HepG2 (cell line): ENCODE data around the gene PET100. TPM values are rescaled to one million over a fixed set of nuclear protein-coding genes. Genes with fewer than 3 reads are reported as not detected.

ENCODE experiments used
- AGO1 ChIP-seq: fragments of 200-400 bp; formaldehyde crosslinking; IDR thresholded peaks from 2 replicates; pipeline ENCODE4 v1.6.1; 2017; ENCODE audit warnings: mild to moderate bottlenecking, low read depth, low read length, moderate library complexity; ENCODE audit not compliant: poor library complexity, severe bottlenecking
- AKNA ChIP-seq: sonication (generic); formaldehyde crosslinking; IDR thresholded peaks from 2 replicates; pipeline ENCODE4 v1.4.0; 2020; ENCODE audit warnings: missing genetic modification reagents, borderline replicate concordance
- ATM ChIP-seq: fragments of 450-650 bp; IDR thresholded peaks from 2 replicates; pipeline ENCODE4 v1.7.1; 2017; ENCODE audit warnings: mild to moderate bottlenecking, borderline replicate concordance
- CAMTA2 ChIP-seq: sonication (generic); formaldehyde crosslinking; IDR thresholded peaks from 2 replicates; pipeline ENCODE4 v1.4.0; 2020; ENCODE audit warnings: mild to moderate bottlenecking, missing genetic modification reagents, borderline replicate concordance
- HNF4G ChIP-seq, 2 experiments: sonication (generic) in 1 of 2; formaldehyde crosslinking in 1 of 2; IDR thresholded peaks; 2 replicates each; pipeline versions ENCODE4 v1.4.0 to v1.6.1; 2011 to 2020; ENCODE audit warnings: borderline replicate concordance in 2 of 2, low read depth in 2 of 2, mild to moderate bottlenecking in 2 of 2, low read length in 1 of 2, missing genetic modification reagents in 1 of 2, moderate library complexity in 1 of 2
- LCORL ChIP-seq, 2 experiments: fragments of 450-650 bp in 1 of 2; sonication (generic) in 1 of 2; formaldehyde crosslinking in 1 of 2; IDR thresholded peaks; 2 replicates each; pipeline versions ENCODE4 v1.5.0 to v1.6.1; 2017 to 2020; ENCODE audit warnings: antibody characterized with exemption in 1 of 2, missing genetic modification reagents in 1 of 2
- MAF1 ChIP-seq: sonication (generic); formaldehyde crosslinking; IDR thresholded peaks from 2 replicates; pipeline ENCODE4 v1.5.0; 2020; ENCODE audit warnings: missing genetic modification reagents, borderline replicate concordance
- NRL ChIP-seq: sonication (generic); formaldehyde crosslinking; IDR thresholded peaks from 2 replicates; pipeline ENCODE4 v1.5.0; 2020; ENCODE audit warnings: missing genetic modification reagents, mild to moderate bottlenecking, moderate library complexity, borderline replicate concordance
- POGZ ChIP-seq: sonication (generic); formaldehyde crosslinking; IDR thresholded peaks from 2 replicates; pipeline ENCODE4 v1.4.0; 2020; ENCODE audit warnings: mild to moderate bottlenecking, missing genetic modification reagents
- RXRB ChIP-seq: IDR thresholded peaks from 2 replicates; pipeline ENCODE4 v1.6.1; 2016; ENCODE audit warnings: borderline replicate concordance, missing genetic modification reagents, missing compliant biosample characterization
- SUZ12 ChIP-seq: fragments of 150-350 bp; IDR thresholded peaks from 2 replicates; pipeline ENCODE4 v1.6.1; 2014; ENCODE audit warnings: low read depth, low read length
- TCF12 ChIP-seq, 2 experiments: fragments of 450-650 bp in 1 of 2; sonication (generic) in 1 of 2; formaldehyde crosslinking in 1 of 2; IDR thresholded peaks; 2 replicates each; pipeline versions ENCODE4 v1.6.1 to v1.8.0; 2017 to 2022; ENCODE audit warnings: antibody characterized with exemption in 1 of 2, mild to moderate bottlenecking in 1 of 2, missing genetic modification reagents in 1 of 2, moderate library complexity in 1 of 2
- TOE1 ChIP-seq: sonication (generic); formaldehyde crosslinking; IDR thresholded peaks from 2 replicates; pipeline ENCODE4 v1.4.0; 2020; ENCODE audit warnings: mild to moderate bottlenecking, missing genetic modification reagents
- ZIK1 ChIP-seq: sonication (generic); formaldehyde crosslinking; IDR thresholded peaks from 2 replicates; pipeline ENCODE4 v1.5.0; 2020; ENCODE audit warnings: mild to moderate bottlenecking, low read depth, missing genetic modification reagents, borderline replicate concordance
- ZKSCAN1 ChIP-seq: fragments of 150-350 bp; IDR thresholded peaks from 2 replicates; pipeline ENCODE4 v1.6.1; 2014; ENCODE audit warnings: low read length
- ZNF124 ChIP-seq: sonication (generic); formaldehyde crosslinking; IDR thresholded peaks from 2 replicates; pipeline ENCODE4 v1.4.0; 2020; ENCODE audit warnings: missing genetic modification reagents
- ZNF235 ChIP-seq: sonication (generic); formaldehyde crosslinking; IDR thresholded peaks from 2 replicates; pipeline ENCODE4 v1.8.1; 2023; ENCODE audit warnings: mild to moderate bottlenecking, missing genetic modification reagents, borderline replicate concordance
- ZNF282 ChIP-seq: fragments of 450-650 bp; IDR thresholded peaks from 2 replicates; pipeline ENCODE4 v1.6.1; 2018; ENCODE audit not compliant: partially characterized antibody
- ZNF709 ChIP-seq: sonication (generic); formaldehyde crosslinking; IDR thresholded peaks from 2 replicates; pipeline ENCODE4 v1.5.0; 2020; ENCODE audit warnings: mild to moderate bottlenecking, missing genetic modification reagents
- ZNF746 ChIP-seq: sonication (generic); formaldehyde crosslinking; IDR thresholded peaks from 2 replicates; pipeline ENCODE4 v1.8.0; 2022; ENCODE audit warnings: mild to moderate bottlenecking, missing genetic modification reagents
- ZNF883 ChIP-seq: sonication (generic); formaldehyde crosslinking; IDR thresholded peaks from 2 replicates; pipeline ENCODE4 v1.5.1; 2020; ENCODE audit warnings: mild to moderate bottlenecking, missing genetic modification reagents; ENCODE audit errors: not compliant biosample characterization
- ZSCAN9 ChIP-seq: IDR thresholded peaks from 2 replicates; pipeline ENCODE4 v1.6.1; 2016; ENCODE audit warnings: borderline replicate concordance
- polyA plus RNA-seq, 8 experiments: library from polyadenylated mRNA; depleted of rRNA in 3 of 8; stranded (reverse) in 7 of 8; unstranded in 1 of 8; fragments of >200 nt; fragmentation: Illumina TruSeq in 4 of 8; extraction: Trizol in 4 of 8; gene quantifications; 2 replicates each; pipeline versions ENCODE4 v1.2.1 to v1.2.3, GENCODE V29; 2011 to 2016; ENCODE audit warnings: low read depth in 4 of 8, missing spikeins in 1 of 8, mixed read lengths in 1 of 8; ENCODE audit not compliant: insufficient read depth in 1 of 8
- total RNA-seq, 5 experiments: library from RNA; depleted of rRNA; stranded (reverse); fragments of >200 nt; fragmentation: Illumina TruSeq; extraction: Trizol; gene quantifications; 2 replicates each; pipeline ENCODE4 v1.2.3, GENCODE V29; 2016; ENCODE audit warnings: low read depth in 1 of 5

The PET100 gene
- total and polyA plus RNA-seq, 2 of the 13 experiments (the other 11 are each of a cell fraction or from before 2014, with no cell fraction given): 22.3 to 66.5 TPM

DNA sequence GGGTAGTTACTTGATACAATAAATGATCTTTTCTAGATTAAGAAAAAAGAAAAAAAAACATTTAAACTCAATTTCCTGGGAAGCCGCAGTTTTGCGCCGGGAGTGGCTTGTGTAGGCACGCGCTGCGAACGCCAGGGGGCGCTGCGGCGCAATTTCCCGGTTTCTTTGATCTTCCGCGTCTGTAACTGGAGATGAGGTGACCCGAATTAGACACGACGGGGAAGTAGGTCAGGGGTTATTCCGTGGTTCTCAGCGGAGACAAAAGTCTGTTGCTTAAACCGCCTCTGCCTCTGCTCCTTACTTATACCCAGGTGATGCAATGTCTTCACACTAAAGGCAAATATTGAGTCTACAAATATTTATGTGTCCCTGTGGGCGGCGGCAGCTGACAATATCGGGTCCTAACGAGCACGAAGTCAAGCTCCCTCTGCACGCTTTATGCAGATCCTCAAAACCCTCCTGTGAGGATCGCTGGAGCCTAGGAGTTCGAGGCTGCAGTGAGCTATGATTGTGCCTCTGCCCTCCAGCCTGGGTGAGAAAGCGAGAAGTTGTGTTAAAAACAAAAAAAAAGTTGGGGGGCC is 22.6 kb downstream of the PET100 start (continued):
- peak; percentile 59; the same call in 1 of the 2 replicates for TF ChIP-seq POGZ (CRISPR knock-in tag)
- no peak for TF ChIP-seq LCORL (IDR thresholded peaks at IDR 0.05)
- TF ChIP-seq LCORL (CRISPR knock-in tag; IDR thresholded peaks at IDR 0.05): peak; percentile 93
- no peak for TF ChIP-seq MAF1 (CRISPR knock-in tag)
- TF ChIP-seq ZNF124 (CRISPR knock-in tag): no peak
- no peak for TF ChIP-seq CAMTA2 (CRISPR knock-in tag)
- no peak for TF ChIP-seq ATM
- TF ChIP-seq ZKSCAN1: no peak
- TF ChIP-seq ZNF746 (CRISPR knock-in tag): peak; percentile 40; the same call in 1 of the 2 replicates
- TF ChIP-seq NRL (CRISPR knock-in tag): no peak; the same call in 1 of the 2 replicates
- TF ChIP-seq AGO1: no peak
- no peak for TF ChIP-seq AKNA (CRISPR knock-in tag)
- TF ChIP-seq TOE1 (CRISPR knock-in tag): no peak
- TF ChIP-seq RXRB (CRISPR knock-in tag): peak; percentile 100
- TF ChIP-seq ZNF282: no peak
- no peak; the same call in 1 of the 2 replicates for TF ChIP-seq ZNF709 (CRISPR knock-in tag)
- TF ChIP-seq ZSCAN9: peak; percentile 81; the same call in 1 of the 2 replicates
- no peak for TF ChIP-seq TCF12 (IDR thresholded peaks at IDR 0.05)
- no peak for TF ChIP-seq TCF12 (CRISPR knock-in tag; IDR thresholded peaks at IDR 0.05)
- no peak for TF ChIP-seq ZNF883
- no peak for TF ChIP-seq ZIK1 (CRISPR knock-in tag)
- no peak for TF ChIP-seq ZNF235 (CRISPR knock-in tag)
- no peak; the same call in 1 of the 2 replicates for TF ChIP-seq HNF4G (IDR thresholded peaks at IDR 0.05; ENCODE audit: borderline replicate concordance, low read depth, low read length)
- no peak for TF ChIP-seq HNF4G (CRISPR knock-in tag; IDR thresholded peaks at IDR 0.05; ENCODE audit: borderline replicate concordance, low read depth)
- no peak for TF ChIP-seq SUZ12
